Activated naive CD4-positive, alpha-beta T cell treated with anti-CD3 and anti-CD28 coated beads, Interleukin-2, amount 50 U/mL, for 72 hours (primary cell): ENCODE measurements around the gene ATP13A1. TPM values are rescaled to one million over a fixed set of nuclear protein-coding genes. Genes with fewer than 3 reads are reported as not detected.

Experiments used
- ATAC-seq, 2 donors: fragments of 150-1000 bp; cut with Tn5 transposase; 2 replicates each; pipeline ENCODE4 v1.10.0; 2021; ENCODE audit warnings: mild to moderate bottlenecking in 2 of 2, moderate library complexity in 2 of 2
- DNase-seq, 2 donors: peaks; one replicate each; pipeline ENCODE4 v3.0.0; 2021 to 2022; ENCODE audit warnings: low spot score in 2 of 2
- H3K27ac Mint-ChIP-seq, 2 donors: one replicate each; pipeline ENCODE4 v1.8.0; 2022; ENCODE audit warnings: mild to moderate bottlenecking in 2 of 2, mixed read lengths in 2 of 2
- H3K36me3 Mint-ChIP-seq, 2 donors: one replicate each; pipeline ENCODE4 v1.8.0; 2022; ENCODE audit warnings: mixed read lengths in 2 of 2
- H3K9me3 Mint-ChIP-seq, 2 donors: one replicate each; pipeline ENCODE4 v1.8.0; 2022; ENCODE audit warnings: mixed read lengths in 2 of 2
- total RNA-seq, 2 donors: library from RNA; stranded (reverse); gene quantifications; one replicate each; pipeline ENCODE4 v1.2.3, GENCODE V29; 2022

ATP13A1 gene
- total RNA-seq, 2 donors from 2014 or later, result 35.6 to 83.0 TPM

GRCh38 chr19:19653597-19654147 is 9.8 kb downstream of the ATP13A1 start:
- peaks cover 21 to 22% of the 10 kb centered on the region in 2 donors for H3K36me3 Mint-ChIP-seq
- no peak overlapping the region for H3K27ac Mint-ChIP-seq
- DNase-seq, result no peak
- ATAC-seq, result no peak
- no peaks in the 10 kb centered on the region for H3K9me3 Mint-ChIP-seq

- H3K9me3 Mint-ChIP-seq, result no peaks in the 10 kb centered on the region
- DNase-seq, result no peak
- H3K36me3 Mint-ChIP-seq, result peaks cover 15 to 22% of the 10 kb centered on the region in 2 donors
- no peak overlapping the region for H3K27ac Mint-ChIP-seq
- peak in 1 of 2 donors; percentile 31 for ATAC-seq
Observed at GRCh38 chr19:19652482-19653295, 10.8 kb downstream of the ATP13A1 start.

GRCh38 chr19:19651076-19651475 is 12.4 kb downstream of the ATP13A1 start:
- DNase-seq (no peak), ATAC-seq (no peak)
- Mint-ChIP-seq H3K9me3 (no peaks in the 10 kb centered on the region), H3K36me3 (peaks cover 7 to 22% of the 10 kb centered on the region in 2 donors), H3K27ac (no peak overlapping the region)

- ATAC-seq, result no peak
- H3K36me3 Mint-ChIP-seq, result peaks cover 7 to 22% of the 10 kb centered on the region in 2 donors
- peak overlapping the region; percentile 12 to 92 for H3K27ac Mint-ChIP-seq
Observed at GRCh38 chr19:19650331-19650730, 13.1 kb downstream of the ATP13A1 start.

GRCh38 chr19:19649580-19649995 is 13.9 kb downstream of the ATP13A1 start:
- peaks cover 7 to 22% of the 10 kb centered on the region in 2 donors for H3K36me3 Mint-ChIP-seq
- H3K9me3 Mint-ChIP-seq, result no peaks in the 10 kb centered on the region
- ATAC-seq (no peak), DNase-seq (no peak)
- H3K27ac Mint-ChIP-seq, result peak overlapping the region in 1 of 2 donors; percentile 9

More at GRCh38 chr19:19650331-19650730, 13.1 kb downstream of the ATP13A1 start:
- H3K9me3 Mint-ChIP-seq, result no peaks in the 10 kb centered on the region
- no peak for DNase-seq

GRCh38 chr19:19649155-19649554 is 14.3 kb downstream of the ATP13A1 start:
- H3K9me3 Mint-ChIP-seq, result no peaks in the 10 kb centered on the region
- H3K27ac Mint-ChIP-seq, result peak overlapping the region; percentile 9 to 86
- no peak for ATAC-seq
- DNase-seq, result no peak
- H3K36me3 Mint-ChIP-seq, result peaks cover 7 to 22% of the 10 kb centered on the region in 2 donors

GRCh38 chr19:19647037-19647835 is 16.2 kb downstream of the ATP13A1 start:
- H3K27ac Mint-ChIP-seq, result peak overlapping the region; percentile 58 to 72
- peaks cover 10 to 18% of the 10 kb centered on the region in 2 donors for H3K36me3 Mint-ChIP-seq
- no peaks in the 10 kb centered on the region for H3K9me3 Mint-ChIP-seq
- no peak for DNase-seq
- ATAC-seq, result no peak

GRCh38 chr19:19645233-19645870 is 18.1 kb downstream of the ATP13A1 start:
- Mint-ChIP-seq H3K27ac (peak overlapping the region in 1 of 2 donors; percentile 91), H3K36me3 (peaks cover 15 to 22% of the 10 kb centered on the region in 2 donors), H3K9me3 (no peaks in the 10 kb centered on the region)
- ATAC-seq, result no peak
- DNase-seq, result no peak

GRCh38 chr19:19644054-19644388 is 19.5 kb downstream of the ATP13A1 start:
- DNase-seq (no peak), ATAC-seq (no peak)
- Mint-ChIP-seq H3K9me3 (no peaks in the 10 kb centered on the region), H3K27ac (peak overlapping the region; percentile 91 to 97), H3K36me3 (peaks cover 15% of the 10 kb centered on the region in 2 donors)

GRCh38 chr19:19643158-19644053 is 20.1 kb downstream of the ATP13A1 start, which contains the start of gene GMIP:
GMIP (minus strand) TSS chr19:19643657; CDS start chr19:19643529, 128 bp downstream.
- ATAC-seq, result peak; percentile 82 to 90
- Mint-ChIP-seq H3K27ac (peak within 1 kb of the TSS; percentile 91 to 97), H3K36me3 (peaks cover 15 to 18% of the 10 kb centered on the region in 2 donors), H3K9me3 (no peaks in the 10 kb centered on the region)
- peak; percentile 87 to 91 for DNase-seq

- Mint-ChIP-seq H3K9me3 (no peaks in the 10 kb centered on the region), H3K36me3 (peaks cover 15 to 20% of the 10 kb centered on the region in 2 donors), H3K27ac (peak overlapping the region; percentile 91 to 97)
- DNase-seq (peak in 1 of 2 donors; percentile 31), ATAC-seq (peak; percentile 34 to 76)
Observed at GRCh38 chr19:19642506-19643157, 20.8 kb downstream of the ATP13A1 start.

GRCh38 chr19:19637523-19638251 is 25.8 kb downstream of the ATP13A1 start:
- ATAC-seq, result no peak
- H3K27ac Mint-ChIP-seq, result no peak overlapping the region
- peaks cover 18 to 37% of the 10 kb centered on the region in 2 donors for H3K36me3 Mint-ChIP-seq
- no peak for DNase-seq
- H3K9me3 Mint-ChIP-seq, result no peaks in the 10 kb centered on the region

GRCh38 chr19:19637186-19637522 is 26.3 kb downstream of the ATP13A1 start:
- ATAC-seq (no peak), DNase-seq (no peak)
- Mint-ChIP-seq H3K27ac (no peak overlapping the region), H3K9me3 (no peaks in the 10 kb centered on the region), H3K36me3 (peaks cover 13 to 34% of the 10 kb centered on the region in 2 donors)

- DNase-seq, result no peak
- H3K27ac Mint-ChIP-seq, result no peak overlapping the region
- ATAC-seq, result no peak
- H3K36me3 Mint-ChIP-seq, result peaks cover 9 to 29% of the 10 kb centered on the region in 2 donors
- H3K9me3 Mint-ChIP-seq, result no peaks in the 10 kb centered on the region
Observed at GRCh38 chr19:19636573-19637185, 26.8 kb downstream of the ATP13A1 start.
